Astrocyte (in vitro differentiated cells and primary cell): ENCODE results near the gene IGF1. TPM values are rescaled to one million over a fixed set of nuclear protein-coding genes. Genes with fewer than 3 reads are reported as not detected.

ENCODE experiments used
- DNase-seq: peaks from one replicate; pipeline ENCODE4 v3.0.0-alpha.2; 2010; ENCODE audit warnings: low read depth
- FAIRE-seq: peaks from 2 replicates; lab custom pipeline; 2011; peaks lifted over from hg19 to GRCh38; lab: Jason Lieb, UNC
- H2AFZ ChIP-seq: 2 replicates; pipeline ENCODE4 v1.6.0; 2012; ENCODE audit warnings: low read depth, low read length, inconsistent platforms
- H3K27ac ChIP-seq: 2 replicates; pipeline ENCODE4 v1.5.1; 2011; ENCODE audit warnings: low read depth, low read length, inconsistent platforms
- H3K27me3 ChIP-seq: 2 replicates; pipeline ENCODE4 v1.6.0; 2011; ENCODE audit warnings: low read length, inconsistent platforms; ENCODE audit not compliant: insufficient read depth
- H3K36me3 ChIP-seq: 2 replicates; pipeline ENCODE4 v1.5.1; 2011; ENCODE audit warnings: low read length, inconsistent platforms; ENCODE audit not compliant: insufficient read depth
- H3K4me1 ChIP-seq: 2 replicates; pipeline ENCODE4 v1.5.1; 2011; ENCODE audit warnings: low read length, inconsistent platforms; ENCODE audit not compliant: insufficient read depth
- H3K4me2 ChIP-seq: 2 replicates; pipeline ENCODE4 v1.6.0; 2012; ENCODE audit warnings: low read length, inconsistent platforms
- H3K4me3 ChIP-seq: 2 replicates; pipeline ENCODE4 v1.5.1; 2011; ENCODE audit warnings: low read depth, mild to moderate bottlenecking, low read length, inconsistent platforms; ENCODE audit not compliant: insufficient read depth
- H3K79me2 ChIP-seq: 2 replicates; pipeline ENCODE4 v1.6.0; 2012; ENCODE audit warnings: mild to moderate bottlenecking, low read length, inconsistent platforms; ENCODE audit not compliant: insufficient read depth
- H3K9ac ChIP-seq: 2 replicates; pipeline ENCODE4 v1.6.0; 2012; ENCODE audit warnings: mild to moderate bottlenecking, low read length, inconsistent platforms
- H3K9me3 ChIP-seq: 2 replicates; pipeline ENCODE4 v1.5.1; 2012; ENCODE audit warnings: low read depth, mild to moderate bottlenecking, low read length, inconsistent platforms; ENCODE audit not compliant: insufficient read depth
- H4K20me1 ChIP-seq: 2 replicates; pipeline ENCODE4 v1.6.0; 2012; ENCODE audit warnings: low read length, inconsistent platforms; ENCODE audit not compliant: insufficient read depth
- H3K27ac Mint-ChIP-seq: one replicate; pipeline ENCODE4 v1.8.0; 2021; ENCODE audit warnings: mild to moderate bottlenecking, mixed read lengths; ENCODE audit not compliant: unreplicated experiment
- H3K27me3 Mint-ChIP-seq: one replicate; pipeline ENCODE4 v1.8.0; 2021; ENCODE audit warnings: low read depth, mixed read lengths; ENCODE audit not compliant: unreplicated experiment
- H3K36me3 Mint-ChIP-seq: one replicate; pipeline ENCODE4 v1.8.0; 2021; ENCODE audit warnings: low read depth, mixed read lengths; ENCODE audit not compliant: unreplicated experiment
- H3K4me1 Mint-ChIP-seq: one replicate; pipeline ENCODE4 v1.8.0; 2021; ENCODE audit warnings: low read depth, mixed read lengths; ENCODE audit not compliant: unreplicated experiment
- H3K4me3 Mint-ChIP-seq: one replicate; pipeline ENCODE4 v1.8.0; 2021; ENCODE audit warnings: mild to moderate bottlenecking, moderate library complexity, mixed read lengths; ENCODE audit not compliant: unreplicated experiment
- H3K9me3 Mint-ChIP-seq: one replicate; pipeline ENCODE4 v1.8.0; 2021; ENCODE audit warnings: mild to moderate bottlenecking, mixed read lengths; ENCODE audit not compliant: unreplicated experiment
- EZH2 ChIP-seq: IDR thresholded peaks from 2 replicates; pipeline ENCODE4 v1.6.1; 2012; ENCODE audit warnings: mild to moderate bottlenecking, low read length, inconsistent platforms; ENCODE audit not compliant: insufficient read depth
- total RNA-seq: library from RNA; stranded (reverse); gene quantifications from 2 replicates; pipeline ENCODE4 v1.2.1, GENCODE V29; 2021
- TF ChIP-seq, protein P1 (sequence below): IDR thresholded peaks from 2 replicates; pipeline ENCODE4 v1.5.1; 2011; ENCODE audit warnings: low read depth, mild to moderate bottlenecking, inconsistent platforms, low read length, moderate library complexity; ENCODE audit not compliant: insufficient read depth

IGF1 gene
- total RNA-seq, 1 donor from 2014 or later, result 1.9 TPM

DNA sequence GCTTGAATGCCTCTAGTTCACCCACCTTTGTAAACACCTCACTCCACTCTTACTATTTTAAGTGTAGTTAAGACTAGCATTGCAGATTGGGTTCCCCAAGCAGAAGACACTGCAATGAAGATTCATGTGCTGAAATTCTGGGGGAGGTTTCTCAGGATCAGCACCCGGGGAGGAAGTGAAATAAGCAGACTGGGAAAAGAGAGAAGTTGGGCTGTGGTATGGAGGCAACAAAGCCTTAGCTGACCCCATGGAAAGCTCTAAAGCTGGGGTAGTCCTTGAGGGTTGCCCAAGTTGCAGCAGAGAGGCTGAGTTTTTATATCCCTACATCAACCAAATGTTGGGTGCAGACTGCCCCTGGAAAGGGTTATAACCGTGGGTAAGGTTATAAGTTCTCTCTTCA lies 23.9 kb upstream of the IGF1 start:
- Histone ChIP-seq H3K4me1 (no peaks in the 10 kb centered on the region), H3K36me3 (no peaks in the 10 kb centered on the region), H3K9me3 (no peaks in the 10 kb centered on the region), H3K4me2 (no peak overlapping the region), H3K79me2 (no peaks in the 10 kb centered on the region), H2AFZ (no peak overlapping the region), H3K27ac (no peak overlapping the region), H3K27me3 (no peaks in the 10 kb centered on the region), H4K20me1 (no peaks in the 10 kb centered on the region), H3K9ac (no peak overlapping the region), H3K4me3 (no peak overlapping the region)
- DNase-seq, result no peak
- no peak for FAIRE-seq
- Mint-ChIP-seq H3K4me3 (no peak overlapping the region), H3K4me1 (peaks cover 4% of the 10 kb centered on the region), H3K27me3 (peaks cover 5% of the 10 kb centered on the region), H3K36me3 (no peaks in the 10 kb centered on the region), H3K27ac (no peak overlapping the region), H3K9me3 (peaks cover 4% of the 10 kb centered on the region)
- TF ChIP-seq, protein P1, sequence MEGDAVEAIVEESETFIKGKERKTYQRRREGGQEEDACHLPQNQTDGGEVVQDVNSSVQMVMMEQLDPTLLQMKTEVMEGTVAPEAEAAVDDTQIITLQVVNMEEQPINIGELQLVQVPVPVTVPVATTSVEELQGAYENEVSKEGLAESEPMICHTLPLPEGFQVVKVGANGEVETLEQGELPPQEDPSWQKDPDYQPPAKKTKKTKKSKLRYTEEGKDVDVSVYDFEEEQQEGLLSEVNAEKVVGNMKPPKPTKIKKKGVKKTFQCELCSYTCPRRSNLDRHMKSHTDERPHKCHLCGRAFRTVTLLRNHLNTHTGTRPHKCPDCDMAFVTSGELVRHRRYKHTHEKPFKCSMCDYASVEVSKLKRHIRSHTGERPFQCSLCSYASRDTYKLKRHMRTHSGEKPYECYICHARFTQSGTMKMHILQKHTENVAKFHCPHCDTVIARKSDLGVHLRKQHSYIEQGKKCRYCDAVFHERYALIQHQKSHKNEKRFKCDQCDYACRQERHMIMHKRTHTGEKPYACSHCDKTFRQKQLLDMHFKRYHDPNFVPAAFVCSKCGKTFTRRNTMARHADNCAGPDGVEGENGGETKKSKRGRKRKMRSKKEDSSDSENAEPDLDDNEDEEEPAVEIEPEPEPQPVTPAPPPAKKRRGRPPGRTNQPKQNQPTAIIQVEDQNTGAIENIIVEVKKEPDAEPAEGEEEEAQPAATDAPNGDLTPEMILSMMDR, result no peak
- no peak for TF ChIP-seq EZH2

DNA sequence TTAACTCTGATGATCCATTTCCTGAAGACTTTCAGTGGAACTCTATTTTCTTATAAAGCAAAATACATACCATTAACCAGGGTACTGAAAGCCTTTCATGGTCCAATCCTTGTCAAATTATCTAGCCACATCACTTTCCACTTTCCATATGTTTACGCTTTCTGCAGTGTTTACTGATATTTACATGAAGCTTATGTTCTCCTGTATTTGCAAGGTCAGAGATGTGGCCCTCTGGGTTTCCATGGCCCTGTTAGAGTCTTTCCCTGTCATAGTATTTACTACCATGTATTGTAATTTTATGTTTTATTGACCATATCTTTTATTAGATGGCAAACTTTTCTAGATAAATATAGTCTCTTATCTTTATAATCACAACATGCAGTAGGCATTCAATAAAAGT lies 23.5 kb upstream of the IGF1 start:
- H3K27me3 ChIP-seq, result no peaks in the 10 kb centered on the region
- TF ChIP-seq, protein P1, result no peak
- TF ChIP-seq EZH2, result no peak

DNA sequence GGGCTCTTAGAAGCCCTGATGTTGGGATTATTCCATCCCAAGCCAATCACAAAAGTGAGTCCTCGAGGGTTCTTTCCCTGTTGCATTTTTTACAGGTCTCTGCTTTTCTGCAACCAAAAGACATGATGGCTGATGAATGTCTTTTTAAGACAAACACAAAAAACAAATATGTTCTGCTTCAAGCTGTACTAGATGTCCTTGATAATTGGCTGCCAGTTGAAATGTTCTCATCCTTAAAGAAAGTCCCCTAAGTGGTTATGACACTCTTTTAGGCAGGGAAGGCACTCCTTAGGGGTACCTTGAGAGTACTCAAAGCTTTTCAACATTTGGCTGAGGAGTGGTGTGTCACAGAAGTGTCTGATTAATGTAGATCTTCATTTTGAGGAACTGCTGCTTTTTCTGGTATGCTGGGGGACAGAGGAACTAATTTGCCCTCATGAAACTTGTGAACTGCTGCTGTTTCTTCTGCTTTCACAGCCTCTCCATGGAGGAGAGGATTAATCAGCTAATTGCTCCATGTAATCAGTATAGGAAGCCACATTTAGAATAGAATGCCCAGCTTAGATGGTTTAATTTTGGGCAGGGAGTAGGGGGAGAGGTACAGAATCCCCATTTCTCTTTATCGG lies 22.8 kb upstream of the IGF1 start:
- H3K9me3 ChIP-seq, result no peaks in the 10 kb centered on the region
- no peak overlapping the region for H3K9ac ChIP-seq
- no peaks in the 10 kb centered on the region for H3K36me3 ChIP-seq
- no peak overlapping the region for H3K4me3 ChIP-seq
- Mint-ChIP-seq H3K4me1 (peaks cover 4% of the 10 kb centered on the region), H3K9me3 (peaks cover 4% of the 10 kb centered on the region), H3K27me3 (peaks cover 5% of the 10 kb centered on the region), H3K36me3 (no peaks in the 10 kb centered on the region), H3K4me3 (no peak overlapping the region), H3K27ac (no peak overlapping the region)
- H3K4me1 ChIP-seq, result no peaks in the 10 kb centered on the region
- no peak for TF ChIP-seq EZH2
- TF ChIP-seq, protein P1, result no peak
- no peaks in the 10 kb centered on the region for H3K79me2 ChIP-seq
- no peaks in the 10 kb centered on the region for H4K20me1 ChIP-seq
- no peak overlapping the region for H2AFZ ChIP-seq
- DNase-seq, result no peak
- no peak for FAIRE-seq
- no peak overlapping the region for H3K4me2 ChIP-seq
- no peaks in the 10 kb centered on the region for H3K27me3 ChIP-seq
- no peak overlapping the region for H3K27ac ChIP-seq

More for the DNA sequence above, 23.5 kb upstream of the IGF1 start:
- H3K27ac ChIP-seq, result no peak overlapping the region
- peaks cover 4% of the 10 kb centered on the region for H3K4me1 Mint-ChIP-seq
- no peaks in the 10 kb centered on the region for H3K79me2 ChIP-seq
- no peak overlapping the region for H3K4me3 ChIP-seq
- H3K4me1 ChIP-seq, result no peaks in the 10 kb centered on the region
- H3K4me2 ChIP-seq, result no peak overlapping the region
- FAIRE-seq (no peak), DNase-seq (no peak)
- H3K9me3 Mint-ChIP-seq, result peaks cover 4% of the 10 kb centered on the region
- no peak overlapping the region for H3K9ac ChIP-seq
- H3K4me3 Mint-ChIP-seq, result no peak overlapping the region
- H3K36me3 Mint-ChIP-seq, result no peaks in the 10 kb centered on the region
- no peaks in the 10 kb centered on the region for H3K36me3 ChIP-seq
- no peak overlapping the region for H3K27ac Mint-ChIP-seq
- H3K27me3 Mint-ChIP-seq, result peaks cover 5% of the 10 kb centered on the region
- H4K20me1 ChIP-seq, result no peaks in the 10 kb centered on the region
- no peak overlapping the region for H2AFZ ChIP-seq
- H3K9me3 ChIP-seq, result no peaks in the 10 kb centered on the region
